ENCODE results near the gene ZNF618. TPM values are rescaled to one million over a fixed set of nuclear protein-coding genes. Genes with fewer than 3 reads are reported as not detected.

The ZNF618 gene
- total and polyA plus RNA-seq, 2 experiments from 2014 or later: 20.0 to 26.0 TPM

- Histone ChIP-seq H3K36me3 (peaks cover 6% of the 10 kb centered on the region), H3K9me3 (ENCODE audit: low read depth) (no peaks in the 10 kb centered on the region), H3K4me3 (no peak overlapping the region), H3K27me3 (no peaks in the 10 kb centered on the region), H3K4me1 (ENCODE audit: low read depth) (no peaks in the 10 kb centered on the region), H3K27ac (no peak overlapping the region)
- DNase-seq (ENCODE audit: low read depth in 1 of 2, low spot score in 1 of 2): no peak
- TF ChIP-seq CTCF (IDR thresholded peaks at IDR 0.05; ENCODE audit: low read depth, low read length): no peak
These were observed 140.7 kb downstream of the ZNF618 start for GRCh38 chr9:114016629-114017423.

GRCh38 chr9:114017741-114018715, 141.9 kb downstream of the ZNF618 start:
- peaks cover 6% of the 10 kb centered on the region for H3K36me3 ChIP-seq
- no peak for TF ChIP-seq CTCF (IDR thresholded peaks at IDR 0.05; ENCODE audit: low read depth, low read length)
- no peak overlapping the region for H3K4me3 ChIP-seq
- no peak for DNase-seq (ENCODE audit: low read depth in 1 of 2, low spot score in 1 of 2)
- no peaks in the 10 kb centered on the region for H3K9me3 ChIP-seq (ENCODE audit: low read depth)
- H3K27me3 ChIP-seq: no peaks in the 10 kb centered on the region
- H3K4me1 ChIP-seq (ENCODE audit: low read depth): no peaks in the 10 kb centered on the region
- no peak overlapping the region for H3K27ac ChIP-seq

GRCh38 chr9:114021578-114021977, 145.5 kb downstream of the ZNF618 start:
- TF ChIP-seq CTCF (IDR thresholded peaks at IDR 0.05; ENCODE audit: low read depth, low read length): no peak
- no peaks in the 10 kb centered on the region for H3K4me1 ChIP-seq (ENCODE audit: low read depth)
- no peaks in the 10 kb centered on the region for H3K27me3 ChIP-seq
- peaks cover 2% of the 10 kb centered on the region for H3K36me3 ChIP-seq
- DNase-seq (ENCODE audit: low read depth in 1 of 2, low spot score in 1 of 2): no peak
- H3K27ac ChIP-seq: no peak overlapping the region
- no peaks in the 10 kb centered on the region for H3K9me3 ChIP-seq (ENCODE audit: low read depth)
- no peak overlapping the region for H3K4me3 ChIP-seq

- H3K27me3 ChIP-seq: no peaks in the 10 kb centered on the region
- no peak overlapping the region for H3K4me3 ChIP-seq
- DNase-seq (ENCODE audit: low read depth in 1 of 2, low spot score in 1 of 2): no peak
- TF ChIP-seq CTCF (IDR thresholded peaks at IDR 0.05; ENCODE audit: low read depth, low read length): no peak
- no peaks in the 10 kb centered on the region for H3K9me3 ChIP-seq (ENCODE audit: low read depth)
- H3K36me3 ChIP-seq: peaks cover 4% of the 10 kb centered on the region
- H3K27ac ChIP-seq: no peak overlapping the region
- no peaks in the 10 kb centered on the region for H3K4me1 ChIP-seq (ENCODE audit: low read depth)
These were observed 147.9 kb downstream of the ZNF618 start for GRCh38 chr9:114023961-114024360.

- no peaks in the 10 kb centered on the region for H3K4me1 ChIP-seq (ENCODE audit: low read depth)
- H3K4me3 ChIP-seq: no peak overlapping the region
- peak in 1 of 2 donors; percentile 13 for DNase-seq (ENCODE audit: low read depth in 1 of 2, low spot score in 1 of 2)
- TF ChIP-seq CTCF (IDR thresholded peaks at IDR 0.05; ENCODE audit: low read depth, low read length): no peak
- no peaks in the 10 kb centered on the region for H3K9me3 ChIP-seq (ENCODE audit: low read depth)
- no peaks in the 10 kb centered on the region for H3K27me3 ChIP-seq
- no peak overlapping the region for H3K27ac ChIP-seq
- peaks cover 6% of the 10 kb centered on the region for H3K36me3 ChIP-seq
These were observed 149.2 kb downstream of the ZNF618 start for GRCh38 chr9:114025196-114025753.

Data from cardiac muscle cell (in vitro differentiated cells and primary cell).